Brain microvascular endothelial cell (primary cell): ENCODE data around the gene NCK1.

Source experiments
- DNase-seq: peaks from one replicate; pipeline ENCODE4 v3.0.0-alpha.2; 2020
- H3K27ac ChIP-seq: fragments of 250-450 bp; sonication (Bioruptor Pico); 2 replicates; pipeline ENCODE4 v1.5.1; 2020; ENCODE audit warnings: mild to moderate bottlenecking, moderate library complexity
- H3K27me3 ChIP-seq: fragments of 250-450 bp; sonication (Bioruptor Pico); replicated peaks from 2 replicates; pipeline ENCODE4 v1.5.1; 2020; ENCODE audit warnings: mild to moderate bottlenecking
- H3K36me3 ChIP-seq: fragments of 250-450 bp; sonication (Bioruptor Pico); replicated peaks from 2 replicates; pipeline ENCODE4 v1.5.1; 2020; ENCODE audit warnings: mild to moderate bottlenecking
- H3K4me3 ChIP-seq: 2 replicates; pipeline ENCODE4 v1.5.1; 2011; ENCODE audit warnings: low read depth, mild to moderate bottlenecking, control low read depth, low read length, moderate library complexity
- CTCF ChIP-seq: IDR thresholded peaks from 2 replicates; pipeline ENCODE4 v1.5.1; 2011; ENCODE audit warnings: low read depth, mild to moderate bottlenecking, moderate library complexity, low read length, control low read depth, inconsistent platforms; ENCODE audit errors: missing control alignments
- in situ Hi-C: cut with HindIII; loops from 2 replicates; pipeline ENCODE4 v1.10.0; 2017; ENCODE audit warnings: low sequenced_read_pairs, low pct_ligation_motif_present

The NCK1 gene

GRCh38 chr3:136910697-136911096 lies 48.7 kb downstream of the NCK1 start:
- Histone ChIP-seq H3K4me3 (no peak overlapping the region), H3K27me3 (no peaks in the 10 kb centered on the region), H3K27ac (no peak overlapping the region), H3K36me3 (no peaks in the 10 kb centered on the region)
- in situ Hi-C loops: no loop called here
- no peak for DNase-seq
- no peak for TF ChIP-seq CTCF

DNA sequence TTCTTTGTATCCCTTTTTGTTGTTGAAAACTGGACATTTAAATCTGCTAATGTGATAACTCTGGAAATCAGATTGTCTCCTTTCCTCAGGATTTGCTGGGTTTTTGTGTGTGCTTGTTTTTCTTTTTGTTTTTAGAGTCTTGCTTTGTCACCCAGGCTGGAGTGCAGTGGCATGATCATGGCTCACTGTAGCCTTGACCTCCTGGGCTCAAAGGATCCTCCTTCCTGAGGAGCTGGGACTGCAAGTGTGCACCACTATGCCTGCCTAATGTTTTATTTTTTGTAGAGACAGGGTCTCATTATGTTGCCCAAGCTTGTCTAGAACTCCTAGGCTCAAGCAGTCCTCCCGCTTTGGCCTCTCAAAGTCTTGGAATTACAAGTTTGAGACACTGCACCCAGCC lies 51.2 kb downstream of the NCK1 start:
- in situ Hi-C loops: no loop called here

DNA sequence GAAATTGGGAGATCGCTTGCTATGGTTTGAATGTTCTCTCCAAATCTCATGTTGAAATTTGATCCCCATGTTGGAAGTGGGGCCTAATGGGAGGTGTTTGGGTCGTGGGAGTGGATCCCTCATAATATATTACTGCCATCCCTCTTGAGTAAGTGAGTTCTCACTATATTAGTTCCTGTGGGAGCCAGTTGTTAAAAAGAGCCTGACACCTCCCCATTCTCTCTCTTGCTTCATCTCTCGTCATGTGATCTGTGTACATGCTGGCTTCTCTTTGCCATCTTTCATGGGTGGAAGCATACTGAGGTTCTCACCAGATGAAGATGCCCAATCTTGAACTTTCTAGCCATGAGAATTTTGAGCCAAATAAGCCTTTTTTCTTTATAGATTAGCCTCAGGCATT lies 52.7 kb downstream of the NCK1 start:
- Histone ChIP-seq H3K36me3 (no peaks in the 10 kb centered on the region), H3K27ac (no peak overlapping the region), H3K27me3 (no peaks in the 10 kb centered on the region), H3K4me3 (no peak overlapping the region)
- no peak for DNase-seq
- no peak for TF ChIP-seq CTCF
- in situ Hi-C loops: no loop called here

More for the DNA sequence above, 51.2 kb downstream of the NCK1 start:
- H3K27ac ChIP-seq: no peak overlapping the region
- H3K36me3 ChIP-seq: no peaks in the 10 kb centered on the region
- no peak for DNase-seq
- TF ChIP-seq CTCF: no peak
- no peak overlapping the region for H3K4me3 ChIP-seq
- no peaks in the 10 kb centered on the region for H3K27me3 ChIP-seq

DNA sequence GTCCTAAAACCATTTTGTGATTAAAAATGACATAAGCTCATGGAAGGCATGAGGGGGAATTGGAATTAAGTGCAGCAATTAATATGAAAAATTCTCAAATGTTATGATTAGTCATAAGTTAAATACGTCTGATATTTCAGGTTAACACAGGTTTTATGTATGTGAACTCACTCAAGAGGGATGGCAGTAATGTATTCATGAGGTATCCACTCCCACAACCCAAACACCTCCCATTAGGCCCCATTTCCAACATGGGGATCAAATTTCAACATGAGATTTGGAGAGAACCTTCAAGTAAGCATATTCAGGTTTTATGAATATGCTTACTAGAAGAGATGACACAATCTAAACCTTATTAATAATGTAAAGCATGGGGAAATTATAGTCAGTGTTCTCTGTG lies 54.2 kb downstream of the NCK1 start:
- H3K27ac ChIP-seq: no peak overlapping the region
- in situ Hi-C loops: no loop called here
- no peak for DNase-seq

DNA sequence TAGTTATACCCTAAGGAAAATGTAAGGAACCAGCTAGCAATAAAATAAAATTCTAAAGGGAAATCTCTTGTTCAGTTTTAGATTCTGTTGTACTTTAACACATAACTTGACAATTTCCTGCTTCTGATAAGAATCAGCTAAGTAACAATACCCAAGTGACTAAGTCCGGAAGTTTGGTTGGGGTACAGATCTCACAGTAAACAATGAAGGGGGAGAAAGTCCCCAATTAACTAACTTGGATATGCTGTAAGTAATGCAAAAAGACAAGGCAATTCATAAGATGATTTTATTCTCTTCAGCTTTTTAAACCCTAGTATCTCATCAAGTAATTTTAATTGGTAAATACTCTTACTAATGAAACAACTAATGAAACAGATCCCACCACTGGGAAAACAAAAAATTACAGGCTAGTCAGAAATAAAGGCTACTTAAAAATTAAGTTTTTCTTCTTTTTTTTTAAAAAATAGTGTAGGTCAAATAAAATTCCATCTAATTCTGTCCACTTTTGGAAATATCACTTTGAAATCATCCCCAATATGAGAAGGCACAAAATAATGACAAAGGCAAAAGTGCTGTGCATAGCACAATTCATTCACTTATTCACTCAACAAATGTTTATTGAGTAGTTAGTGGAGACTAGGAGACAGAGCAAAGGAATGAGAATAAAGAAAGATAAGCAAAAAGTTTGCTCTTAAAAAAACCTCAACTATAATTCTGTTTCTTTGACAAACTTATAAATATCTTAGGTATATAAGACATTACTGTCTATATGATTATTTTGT lies 58.0 kb downstream of the NCK1 start:
- H3K27me3 ChIP-seq: no peaks in the 10 kb centered on the region
- TF ChIP-seq CTCF: no peak
- no peaks in the 10 kb centered on the region for H3K36me3 ChIP-seq
- in situ Hi-C loops: no loop called here
- no peak overlapping the region for H3K27ac ChIP-seq
- DNase-seq: no peak
- H3K4me3 ChIP-seq: no peak overlapping the region

More for the DNA sequence above, 54.2 kb downstream of the NCK1 start:
- Histone ChIP-seq H3K27me3 (no peaks in the 10 kb centered on the region), H3K36me3 (no peaks in the 10 kb centered on the region), H3K4me3 (no peak overlapping the region)
- no peak for TF ChIP-seq CTCF
